Stimulated activated CD8-positive, alpha-beta memory T cell treated with anti-CD3 and anti-CD28 coated beads, Interleukin-15, amount 100 ng/mL, for 1 hour (primary cell): ENCODE data around the gene NOS1AP.
A peak's percentile ranks its signal among the peaks of the same experiment; 100 is the strongest.

Source experiments
- DNase-seq: peaks from one replicate; pipeline ENCODE4 v3.0.0-alpha.2; 2020; ENCODE audit warnings: low read depth

Gene NOS1AP

GRCh38 chr1:162138112-162138511, 68.6 kb downstream of the NOS1AP start:
- no peak for DNase-seq

DNA sequence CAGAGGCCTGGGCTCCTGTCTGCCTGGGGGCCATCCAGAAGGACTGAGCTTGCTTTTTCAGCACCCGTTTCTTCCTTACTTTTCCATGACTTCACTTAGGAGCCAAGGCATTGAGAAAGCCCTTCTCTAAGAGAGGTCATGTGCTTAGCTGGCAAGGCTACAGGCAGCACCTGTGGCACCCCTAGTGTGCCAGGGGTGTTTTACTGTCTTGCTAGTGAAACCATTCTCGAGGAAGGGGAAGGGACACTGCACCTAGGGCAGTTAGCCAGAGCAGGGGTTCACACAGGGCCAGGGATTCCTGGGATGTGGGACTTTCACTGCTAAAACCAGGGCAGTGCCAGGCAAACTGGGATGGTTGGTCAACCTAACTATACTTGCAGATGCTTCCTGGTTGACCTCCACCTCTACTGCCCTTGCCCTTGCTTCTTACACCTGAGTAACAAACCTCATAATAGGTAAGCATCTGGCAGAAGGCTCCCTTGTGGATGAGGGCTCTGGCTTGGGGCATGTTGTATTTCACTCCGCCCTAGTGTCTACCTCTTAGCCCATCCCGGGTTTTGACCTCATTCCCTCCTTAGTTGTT, 69.2 kb downstream of the NOS1AP start:
- no peak for DNase-seq

DNA sequence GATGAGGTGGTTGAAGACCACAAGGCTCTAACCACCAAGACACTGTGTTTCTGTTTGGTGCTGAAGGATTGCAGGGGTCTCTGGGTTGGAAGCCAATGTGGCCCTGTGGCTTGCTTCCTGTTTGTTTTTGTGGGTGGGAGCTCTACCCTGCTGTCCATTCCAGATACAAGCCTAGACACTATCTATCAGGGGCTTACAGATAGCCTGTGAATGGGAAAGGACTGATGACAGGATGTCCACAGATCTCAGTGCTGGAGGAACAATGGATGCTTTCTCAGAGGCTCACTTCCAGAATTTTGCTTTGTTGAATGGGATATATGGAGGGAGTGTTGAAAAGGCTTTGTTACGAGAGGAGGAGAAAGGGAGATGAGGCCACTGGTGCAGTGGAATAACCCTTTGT, 69.7 kb downstream of the NOS1AP start:
- DNase-seq: no peak

DNA sequence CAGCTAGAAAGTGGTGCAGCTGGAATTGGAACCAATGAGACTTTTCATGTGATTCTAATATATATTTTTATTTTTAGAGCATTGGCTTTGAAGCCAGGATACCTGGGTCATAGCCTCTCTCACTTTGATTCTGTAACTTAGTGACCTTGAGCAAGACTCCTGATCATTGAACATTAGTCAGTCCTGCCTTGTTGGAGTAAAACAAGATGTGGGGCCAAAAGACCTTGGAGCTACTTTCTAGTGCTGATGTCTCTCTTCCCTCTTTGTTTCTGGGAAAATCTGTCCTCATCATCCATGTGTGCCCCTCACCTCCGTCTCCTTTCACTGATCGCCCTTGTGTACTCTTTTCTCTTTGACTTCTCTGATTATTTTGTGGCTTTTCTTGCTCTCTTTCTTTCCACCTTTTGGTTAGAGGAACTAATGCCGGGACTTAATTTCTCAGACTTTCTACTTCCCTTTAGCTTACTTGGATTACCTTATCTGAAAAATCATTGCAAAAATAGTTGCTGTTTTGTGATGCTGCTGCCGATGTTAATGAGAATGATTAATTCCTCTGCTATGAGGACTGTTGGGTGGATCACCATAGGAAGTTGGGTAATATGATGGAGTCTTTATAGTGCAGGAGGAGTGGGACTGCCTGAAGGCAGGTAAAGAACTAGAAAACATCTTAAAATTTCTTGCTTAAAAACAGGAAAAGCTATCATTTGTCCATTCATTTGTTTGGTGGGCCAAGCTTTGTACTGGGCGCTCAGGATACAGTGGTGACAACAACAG, 72.0 kb downstream of the NOS1AP start:
- no peak for DNase-seq

DNA sequence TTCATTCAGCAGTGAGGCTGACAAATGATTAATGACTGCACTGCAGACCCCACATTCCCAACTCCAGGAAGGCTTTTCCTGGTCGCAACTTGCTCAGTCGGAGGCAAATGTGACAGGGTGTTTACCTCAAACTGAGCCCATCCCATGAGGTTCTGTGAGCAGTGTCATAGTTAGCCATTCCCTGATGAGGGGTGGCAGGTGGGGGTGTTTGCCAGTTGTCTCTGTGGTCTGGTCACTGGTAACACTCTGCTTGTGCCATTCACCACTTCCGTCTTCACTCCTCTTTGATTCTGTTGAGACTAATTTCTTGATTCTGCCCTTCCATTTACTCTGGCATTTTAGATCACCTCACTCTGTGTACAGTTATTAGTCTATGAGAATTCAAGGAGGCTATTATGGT, 73.5 kb downstream of the NOS1AP start:
- DNase-seq: no peak

DNA sequence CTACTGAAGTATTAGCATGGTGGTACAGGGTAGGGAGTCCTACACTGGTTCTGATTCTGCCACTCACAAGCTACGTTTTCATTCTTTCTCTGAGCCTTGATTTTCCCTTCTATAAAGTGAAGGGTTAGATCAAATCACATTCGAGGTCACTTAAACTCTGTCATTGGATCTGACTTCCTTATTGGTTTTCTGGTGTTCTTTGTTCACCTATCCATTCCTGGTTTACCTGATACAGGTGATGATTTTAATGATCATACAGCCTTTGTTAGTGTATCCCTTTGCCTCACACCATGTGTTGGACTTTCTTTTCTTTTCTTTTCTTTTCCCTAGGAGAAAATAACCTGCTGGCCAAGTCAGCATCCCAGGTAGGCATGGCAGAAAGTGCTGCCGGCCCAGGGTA, 74.8 kb downstream of the NOS1AP start:
- DNase-seq: no peak

GRCh38 chr1:162144853-162145252, 75.4 kb downstream of the NOS1AP start:
- DNase-seq: no peak

- no peak for DNase-seq
Measured at GRCh38 chr1:162145280-162145965, 75.9 kb downstream of the NOS1AP start.

DNA sequence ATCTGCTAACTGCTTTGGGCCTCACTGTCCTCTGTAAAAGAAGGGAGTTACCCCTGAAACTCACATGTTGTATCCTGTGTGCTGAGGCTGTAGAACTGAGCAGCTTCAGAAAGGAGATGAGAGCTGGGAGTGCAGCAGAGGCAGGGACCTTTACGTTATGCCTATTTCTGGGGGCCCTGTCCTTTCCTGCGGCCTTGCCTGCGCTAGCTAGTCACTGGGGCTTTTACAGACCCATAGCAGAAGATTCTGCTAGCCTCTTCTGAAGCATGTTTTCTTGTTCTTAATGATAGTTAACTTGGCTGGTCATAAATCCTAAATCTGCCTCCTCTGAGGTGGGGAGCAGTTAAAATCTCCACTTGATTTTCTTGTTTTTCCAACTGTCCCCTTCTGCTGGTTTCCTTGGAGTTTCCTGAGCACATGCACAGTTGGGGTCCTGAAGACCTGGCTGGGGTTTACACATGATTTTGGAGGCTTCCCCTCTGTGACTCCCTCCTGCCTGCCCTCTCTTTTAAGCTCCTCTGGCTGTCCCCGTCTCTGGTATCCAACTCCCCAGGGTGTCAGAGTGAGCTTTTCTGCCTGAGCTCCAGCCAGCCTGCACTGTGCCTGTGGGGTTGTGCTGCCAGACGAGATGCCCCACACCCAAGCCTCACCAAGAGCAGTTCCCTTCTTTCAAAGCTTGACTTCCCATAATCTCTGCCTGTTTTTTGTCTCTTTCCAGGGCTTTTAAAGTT, 76.6 kb downstream of the NOS1AP start:
- DNase-seq: no peak

DNA sequence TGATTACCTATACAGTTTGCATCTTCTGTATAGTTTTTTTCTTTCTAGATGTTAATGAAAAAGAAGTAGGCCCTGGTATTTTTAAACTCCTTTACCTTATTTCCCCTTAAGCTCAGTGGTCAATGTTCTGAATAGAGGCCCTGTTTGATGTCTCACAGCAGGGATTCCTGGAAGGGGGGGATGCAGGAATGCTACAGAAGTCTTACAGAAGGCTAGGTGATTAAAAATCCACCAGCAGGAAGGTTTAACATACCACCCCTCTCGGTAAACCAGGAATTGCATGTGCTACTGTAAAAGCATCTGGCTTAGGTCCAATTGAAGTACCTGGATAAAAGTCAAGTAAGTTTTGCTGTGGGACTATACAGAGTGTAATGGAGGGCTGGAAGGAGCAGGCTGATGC, 78.3 kb downstream of the NOS1AP start:
- DNase-seq: no peak

GRCh38 chr1:162150112-162150511, 80.6 kb downstream of the NOS1AP start:
- no peak for DNase-seq

DNA sequence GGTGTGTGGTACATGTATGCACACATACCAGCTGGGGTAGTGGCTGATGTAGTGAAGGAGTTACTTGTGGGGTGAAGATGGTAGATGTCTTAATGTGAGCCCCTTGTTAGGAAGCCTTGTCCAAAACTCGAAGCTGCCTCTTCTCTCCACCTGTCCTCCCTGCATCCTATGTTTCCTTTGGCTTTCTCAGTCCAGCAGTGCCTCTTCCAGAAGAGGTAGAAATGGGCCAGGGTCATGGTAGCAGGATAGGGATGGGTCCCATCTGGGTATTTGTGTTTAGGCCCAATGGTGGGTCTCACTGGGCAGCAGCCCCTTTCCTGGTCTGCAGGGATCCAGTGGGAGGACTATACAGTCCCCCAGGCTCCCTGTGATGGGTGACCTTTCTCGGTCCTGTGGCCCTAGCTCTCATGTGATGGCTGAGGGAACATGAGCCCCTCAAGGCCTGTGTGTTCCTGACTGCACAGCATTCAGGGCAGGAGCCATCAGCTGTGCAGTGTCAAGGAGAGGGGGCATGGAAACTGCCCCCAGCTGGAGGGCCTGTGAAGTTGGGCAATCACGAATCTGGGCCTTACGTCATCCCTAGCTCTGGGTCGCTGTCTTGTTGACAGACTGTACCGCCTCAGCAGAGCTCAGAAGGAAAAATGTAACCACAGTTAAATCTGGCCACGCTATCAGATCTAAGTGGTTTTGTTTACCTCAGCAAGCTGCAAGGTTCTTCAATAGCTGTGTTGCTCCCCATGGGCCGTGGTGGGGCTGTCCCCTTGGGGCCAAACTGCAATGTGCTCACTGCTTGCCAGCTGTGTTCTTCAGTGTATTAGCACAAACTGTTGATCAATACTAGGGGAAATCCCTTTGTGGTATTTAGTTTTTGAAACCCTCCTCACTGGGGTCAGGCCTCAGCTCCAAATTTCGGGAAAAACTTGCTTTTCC, 82.7 kb downstream of the NOS1AP start:
- peak; percentile 2 for DNase-seq

DNA sequence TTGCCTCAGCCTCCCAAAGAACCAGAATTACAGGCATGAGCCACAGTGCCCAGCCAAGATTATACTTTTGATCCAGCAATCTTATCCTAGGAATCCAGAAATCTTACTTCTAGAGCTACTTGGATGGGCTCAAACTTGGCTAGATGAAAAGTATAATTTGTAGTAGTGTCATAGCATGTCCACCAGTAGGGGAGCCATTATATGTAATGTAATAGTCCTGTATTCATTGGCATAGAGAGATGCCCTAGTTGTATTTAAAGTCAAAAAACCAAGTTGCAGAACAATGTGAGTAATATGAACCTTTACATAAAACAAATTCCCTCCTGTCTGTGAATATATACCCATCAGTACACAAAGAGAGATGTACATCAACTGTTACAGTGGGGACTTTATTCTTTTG, 83.9 kb downstream of the NOS1AP start:
- no peak for DNase-seq

- DNase-seq: no peak
Measured at GRCh38 chr1:162157469-162157868, 88.0 kb downstream of the NOS1AP start.

DNA sequence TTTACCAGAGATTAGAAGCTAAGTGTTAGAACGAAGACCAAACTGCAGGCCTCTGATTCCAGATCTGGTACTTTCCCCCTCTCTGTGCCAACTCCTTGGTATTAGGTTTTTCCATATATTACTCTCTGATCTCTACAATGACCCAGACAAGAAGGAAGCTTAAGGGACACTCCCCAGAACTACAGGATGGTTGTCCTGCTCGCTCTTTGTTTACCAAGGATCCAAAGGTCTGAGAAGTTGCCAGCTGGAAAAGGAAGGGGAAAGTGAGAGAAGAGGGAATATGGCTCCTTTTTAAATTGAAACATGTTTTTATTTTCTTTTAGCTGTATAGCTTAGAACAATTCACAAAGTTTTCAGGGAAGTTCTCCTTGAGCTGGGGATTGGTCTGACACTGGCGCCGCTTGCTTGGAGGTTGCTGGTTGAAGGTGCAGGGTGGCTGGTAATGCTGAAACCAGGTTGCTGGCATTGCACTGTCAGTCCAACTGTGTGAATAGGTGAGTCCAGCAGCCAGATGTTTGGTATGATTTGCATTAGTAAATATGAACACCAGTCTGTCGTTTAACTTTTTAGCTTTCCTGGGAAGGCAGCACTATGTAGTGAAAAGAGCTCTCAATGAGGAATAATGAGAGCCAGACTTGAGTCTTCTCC, 89.3 kb downstream of the NOS1AP start:
- no peak for DNase-seq

DNA sequence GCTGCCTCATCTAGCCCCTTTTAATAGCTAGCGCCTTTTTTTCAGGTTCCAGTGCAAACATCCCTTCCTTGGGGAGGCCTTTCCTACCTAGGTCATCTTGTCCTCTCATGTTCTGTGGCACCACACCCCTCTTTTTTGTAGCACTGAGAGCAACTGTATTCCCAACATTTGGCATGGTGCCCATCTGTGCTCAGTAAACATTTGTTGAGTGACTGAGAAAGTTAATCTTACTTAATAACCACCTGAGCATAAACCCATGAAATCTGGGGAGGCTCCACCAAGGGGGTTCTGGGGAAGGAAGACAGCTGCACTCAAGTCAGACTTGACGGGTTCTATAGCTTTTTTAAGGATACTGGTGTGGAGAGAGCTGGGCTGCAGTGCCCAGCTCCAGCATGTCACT, 90.0 kb downstream of the NOS1AP start:
- no peak for DNase-seq

GRCh38 chr1:162161916-162162550, 92.5 kb downstream of the NOS1AP start:
- DNase-seq: no peak

GRCh38 chr1:162165528-162165927, 96.0 kb downstream of the NOS1AP start:
- DNase-seq: no peak

DNA sequence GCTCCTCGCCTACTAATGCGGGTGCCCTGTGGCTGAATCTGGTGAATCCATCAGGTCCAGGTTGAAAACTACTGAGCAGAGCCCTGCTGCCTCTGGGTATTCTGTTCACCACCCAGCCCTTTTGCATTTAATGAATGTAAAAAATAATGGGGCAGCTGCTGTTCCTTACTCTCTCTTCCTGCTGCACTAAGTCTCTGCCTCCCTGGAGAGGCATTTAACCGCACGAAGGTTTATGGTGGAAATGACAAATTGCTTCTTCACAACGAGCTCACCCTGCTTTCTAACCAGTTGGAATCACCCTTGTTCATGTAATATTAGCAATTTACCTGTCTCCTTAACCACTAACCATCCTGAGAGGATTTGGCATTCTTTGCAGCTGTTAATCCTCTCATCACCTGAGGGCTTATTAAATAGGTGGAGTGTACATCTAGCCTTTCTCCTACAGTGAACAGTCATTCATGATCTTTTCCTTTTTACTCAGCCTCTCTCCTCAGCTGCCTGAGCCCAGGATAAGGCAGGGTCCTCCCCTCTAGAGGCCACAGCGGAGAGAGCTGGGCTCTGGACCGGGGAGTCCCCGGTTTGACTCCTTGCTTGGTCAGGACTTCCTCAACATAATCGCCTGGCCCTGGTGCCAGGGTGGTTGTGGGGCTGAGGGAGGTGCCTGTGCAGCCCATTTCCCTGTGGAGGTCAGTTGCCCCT, 97.6 kb downstream of the NOS1AP start:
- no peak for DNase-seq

DNA sequence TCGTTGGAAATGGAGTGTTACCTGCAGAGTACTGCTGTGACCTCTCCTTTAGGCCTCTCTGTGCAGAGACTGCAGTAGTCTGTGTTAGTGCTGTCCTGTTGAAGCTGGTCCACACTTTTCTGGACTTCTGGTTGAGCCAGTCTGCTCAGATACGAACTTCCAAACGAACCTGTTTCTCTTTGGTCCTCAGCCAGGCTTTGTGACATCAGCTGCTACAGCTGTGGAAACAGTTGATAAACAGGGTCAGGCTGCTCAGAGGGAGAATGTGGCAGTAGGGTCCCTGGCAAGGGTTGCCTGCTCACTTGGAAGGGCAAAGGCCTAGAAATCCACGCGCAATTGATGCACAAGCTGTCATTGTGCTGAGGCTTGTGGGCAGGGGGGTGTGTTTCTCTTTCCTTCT, 98.8 kb downstream of the NOS1AP start:
- DNase-seq: no peak
